Thymus (tissue), 11 donors: Measurements from ENCODE around the gene SUCLA2. TPM values are rescaled to one million over a fixed set of nuclear protein-coding genes. Genes with fewer than 3 reads are reported as not detected.
"Not testable (repeated sequence)": the region's sequence is repeated elsewhere in the genome, so short reads cannot be mapped to it uniquely, and the experiment has no call there.

ENCODE experiments used
- DNase-seq, 9 donors: peaks; one replicate each; pipeline ENCODE4 v3.0.0-alpha.2; 2013; ENCODE audit warnings: low spot score in 9 of 9, low read depth in 6 of 9, missing footprints in 1 of 9
- H3K27ac ChIP-seq, 2 donors: one replicate each; pipeline ENCODE4 v1.5.1; 2013; ENCODE audit warnings: control low read depth in 1 of 2, low read depth in 1 of 2, low read length in 1 of 2, mild to moderate bottlenecking in 1 of 2, moderate library complexity in 1 of 2
- H3K27me3 ChIP-seq, 2 donors: one replicate each; pipeline ENCODE4 v1.5.1; 2013; ENCODE audit warnings: low read length in 1 of 2; ENCODE audit not compliant: control insufficient read depth in 2 of 2, insufficient read depth in 1 of 2
- H3K36me3 ChIP-seq, 2 donors: one replicate each; pipeline ENCODE4 v1.5.1; 2013; ENCODE audit warnings: low read length in 1 of 2, mild to moderate bottlenecking in 1 of 2, moderate library complexity in 1 of 2; ENCODE audit not compliant: control insufficient read depth in 2 of 2, insufficient read depth in 2 of 2
- H3K4me1 ChIP-seq, 2 donors: one replicate each; pipeline ENCODE4 v1.5.1; 2013; ENCODE audit warnings: low read length in 2 of 2; ENCODE audit not compliant: control insufficient read depth in 2 of 2, insufficient read depth in 2 of 2
- H3K4me3 ChIP-seq, 2 donors: one replicate each; pipeline ENCODE4 v1.5.1; 2013; ENCODE audit warnings: low read length in 2 of 2, control low read depth in 1 of 2, mild to moderate bottlenecking in 1 of 2
- H3K9me3 ChIP-seq, 2 donors: one replicate each; pipeline ENCODE4 v1.5.1; 2013; ENCODE audit warnings: low read length in 1 of 2, mild to moderate bottlenecking in 1 of 2; ENCODE audit not compliant: control insufficient read depth in 2 of 2, insufficient read depth in 1 of 2
- WGBS: extraction: QIAGEN DNeasy Blood & Tissue Kit; methylation state at CpG from one replicate; pipeline ENCODE4 v1.1.7; 2013; 5-methylcytosine and 5-hydroxymethylcytosine counted together
- polyA plus RNA-seq: library from polyadenylated mRNA; stranded (reverse); fragments of 200-250 nt; gene quantifications from one replicate; pipeline ENCODE4 v1.2.3, GENCODE V29; 2013
- total RNA-seq: library from RNA; stranded (reverse); fragments of 120-200 nt; gene quantifications from one replicate; pipeline ENCODE4 v1.2.4, GENCODE V29; 2013
- donor health status: healthy.

The SUCLA2 gene
- total and polyA plus RNA-seq, 2 donors: 31.4 to 40.2 TPM

GRCh38 chr13:47945146-47945545, 55.9 kb downstream of the SUCLA2 start:
- H3K4me3 ChIP-seq: not testable (repeated sequence)

GRCh38 chr13:47934371-47934770, 66.7 kb downstream of the SUCLA2 start:
- DNase-seq: no peak
- no peaks in the 10 kb centered on the region for H3K27me3 ChIP-seq
- no peaks in the 10 kb centered on the region for H3K9me3 ChIP-seq
- H3K4me3 ChIP-seq: no peak overlapping the region
- WGBS: 97% methylated on average over 5 of the region's 5 CpGs
- H3K36me3 ChIP-seq: peaks cover 3 to 4% of the 10 kb centered on the region in 2 donors
- H3K27ac ChIP-seq: no peak overlapping the region
- no peaks in the 10 kb centered on the region for H3K4me1 ChIP-seq

More at GRCh38 chr13:47945146-47945545, 55.9 kb downstream of the SUCLA2 start:
- not testable (repeated sequence) for H3K9me3 ChIP-seq, DNase-seq, H3K4me1 ChIP-seq, H3K27ac ChIP-seq, H3K27me3 ChIP-seq
- peaks cover 9 to 17% of the 10 kb centered on the region in 2 donors for H3K36me3 ChIP-seq
- 100% methylated on average over 4 of the region's 4 CpGs for WGBS

GRCh38 chr13:47932950-47933923, 67.8 kb downstream of the SUCLA2 start:
- Histone ChIP-seq H3K4me3 (no peak overlapping the region), H3K4me1 (no peaks in the 10 kb centered on the region), H3K27me3 (no peaks in the 10 kb centered on the region), H3K36me3 (peaks cover 2 to 3% of the 10 kb centered on the region in 2 donors), H3K9me3 (no peaks in the 10 kb centered on the region), H3K27ac (no peak overlapping the region)
- WGBS: 49% methylated on average over 5 of the region's 5 CpGs
- no peak for DNase-seq

- Histone ChIP-seq H3K36me3 (no peaks in the 10 kb centered on the region), H3K27ac (no peak overlapping the region), H3K27me3 (no peaks in the 10 kb centered on the region), H3K4me3 (no peak overlapping the region), H3K9me3 (no peaks in the 10 kb centered on the region), H3K4me1 (no peaks in the 10 kb centered on the region)
- WGBS: 97% methylated on average over 1 of the region's 1 CpG
- no peak for DNase-seq
These were observed 70.4 kb downstream of the SUCLA2 start for GRCh38 chr13:47930649-47931165.

DNA sequence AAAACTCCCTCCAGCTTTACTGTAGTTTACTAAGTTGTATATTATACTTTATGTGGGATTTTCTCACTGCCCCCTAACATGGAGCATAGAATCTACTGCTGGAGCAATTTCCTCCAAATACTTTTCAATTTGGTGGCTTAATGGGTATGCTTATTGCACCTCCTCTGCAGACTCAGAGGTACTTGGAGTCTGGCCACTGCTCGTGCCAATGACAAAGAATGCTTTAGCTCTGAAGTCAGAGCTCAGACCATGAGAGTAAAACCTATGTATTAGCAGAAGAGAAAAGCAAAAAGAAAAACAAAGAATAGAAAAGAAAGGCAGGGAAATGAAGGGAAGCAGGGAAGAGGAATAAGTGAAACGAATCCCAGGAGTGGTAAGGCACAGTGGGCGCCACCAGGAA, 71.9 kb downstream of the SUCLA2 start:
- no peaks in the 10 kb centered on the region for H3K4me1 ChIP-seq
- no peaks in the 10 kb centered on the region for H3K27me3 ChIP-seq
- WGBS: 98% methylated on average over 3 of the region's 3 CpGs
- no peaks in the 10 kb centered on the region for H3K36me3 ChIP-seq
- no peak overlapping the region for H3K4me3 ChIP-seq
- no peaks in the 10 kb centered on the region for H3K9me3 ChIP-seq
- H3K27ac ChIP-seq: no peak overlapping the region
- DNase-seq: no peak

DNA sequence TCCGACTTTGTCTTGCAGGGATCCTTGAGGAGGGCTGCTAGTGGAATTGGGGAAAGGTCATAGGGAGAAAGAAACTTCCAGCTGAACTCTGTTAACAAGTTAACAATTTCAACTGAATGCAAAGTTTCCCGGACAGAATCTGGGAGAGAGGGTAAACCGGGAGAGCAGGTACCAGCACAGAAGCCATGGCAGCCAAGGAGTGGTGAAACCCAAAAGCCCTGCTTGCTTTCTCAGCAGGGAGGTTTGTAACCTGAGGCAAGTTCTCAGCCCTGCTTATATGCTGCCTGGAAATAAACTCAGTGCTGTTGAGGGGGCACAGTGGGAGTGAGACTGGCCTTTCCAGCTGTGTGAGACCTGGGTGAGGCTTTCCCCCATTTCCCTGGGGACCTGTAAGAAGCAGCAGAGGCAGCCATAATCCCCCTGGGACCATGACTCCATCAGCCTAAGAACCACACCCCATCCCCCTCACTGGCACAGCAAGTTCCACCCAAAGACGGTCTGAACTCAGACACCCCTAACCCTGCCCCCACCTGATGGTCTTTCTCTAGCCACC, 84.0 kb downstream of the SUCLA2 start:
- no peaks in the 10 kb centered on the region for H3K27me3 ChIP-seq
- H3K27ac ChIP-seq: no peak overlapping the region
- DNase-seq: no peak
- no peaks in the 10 kb centered on the region for H3K36me3 ChIP-seq
- WGBS: 95% methylated on average over 4 of the region's 4 CpGs
- H3K9me3 ChIP-seq: no peaks in the 10 kb centered on the region
- H3K4me3 ChIP-seq: no peak overlapping the region
- no peaks in the 10 kb centered on the region for H3K4me1 ChIP-seq

- H3K27me3 ChIP-seq: no peaks in the 10 kb centered on the region
- no peaks in the 10 kb centered on the region for H3K4me1 ChIP-seq
- DNase-seq: no peak
These were observed 92.7 kb downstream of the SUCLA2 start for GRCh38 chr13:47908197-47908902.

GRCh38 chr13:47904891-47905290, 96.2 kb downstream of the SUCLA2 start:
- Histone ChIP-seq H3K4me3 (no peak overlapping the region), H3K4me1 (no peaks in the 10 kb centered on the region)

More at GRCh38 chr13:47908197-47908902, 92.7 kb downstream of the SUCLA2 start:
- no peaks in the 10 kb centered on the region for H3K36me3 ChIP-seq
- H3K4me3 ChIP-seq: no peak overlapping the region
- no peak overlapping the region for H3K27ac ChIP-seq
- 88% methylated on average over 12 of the region's 12 CpGs for WGBS
- no peaks in the 10 kb centered on the region for H3K9me3 ChIP-seq

More at GRCh38 chr13:47904891-47905290, 96.2 kb downstream of the SUCLA2 start:
- Histone ChIP-seq H3K27me3 (no peaks in the 10 kb centered on the region), H3K36me3 (no peaks in the 10 kb centered on the region), H3K9me3 (no peaks in the 10 kb centered on the region), H3K27ac (no peak overlapping the region)
- DNase-seq: no peak
- WGBS: 79% methylated on average over 1 of the region's 1 CpG
